ENCODE measurements around the gene ENAM. TPM values are rescaled to one million over a fixed set of nuclear protein-coding genes. Genes with fewer than 3 reads are reported as not detected.

ENAM gene
- total and polyA plus RNA-seq, 2 donors (not counting 3 experiments of a cell fraction or from before 2014, with no cell fraction given), result 0.07 TPM; not detected in 1

- FAIRE-seq (no peak), DNase-seq (ENCODE audit: low read depth, low spot score) (no peak)
- H2AFZ ChIP-seq (ENCODE audit: low read depth, low read length), result peak overlapping the region; percentile 37
- peak overlapping the region; percentile 20 to 72 (median 62) for H3K4me3 ChIP-seq (replicated peaks in 1 of 3; ENCODE audit: insufficient read depth in 1 of 3, low read depth in 1 of 3, low read length in 3 of 3)
- H3K9ac ChIP-seq (replicated peaks; ENCODE audit: extremely low read depth, insufficient read depth, low read length), result peak overlapping the region; percentile 76
- intact Hi-C loops (cut with micrococcal nuclease) (loop anchor here (1.0 kb wide), 5 partner anchors 15 to 304 kb away; partner anchors contain the start of genes DCK, GRSF1 and MOB1B), dilution Hi-C loops (cut with MboI; ENCODE audit: extremely low pct_ligation_motif_present, low sequenced_read_pairs) (no loop called here)
- H3K9me3 ChIP-seq (replicated peaks; ENCODE audit: control insufficient read depth, insufficient read depth, low read length), result no peaks in the 10 kb centered on the region
- CTCF ChIA-PET, result interaction anchor here (0.5 to 2.1 kb wide), 5 partner anchors 9 to 87 kb away, joined by 3 to 16 read pairs (median 4); no protein-coding TSS in a partner anchor
- H3K79me2 ChIP-seq (ENCODE audit: control insufficient read depth, insufficient read depth, low read length), result peaks cover 31% of the 10 kb centered on the region
- no peaks in the 10 kb centered on the region for H3K27me3 ChIP-seq (ENCODE audit: control insufficient read depth in 2 of 2, insufficient read depth in 2 of 2, low read length in 2 of 2)
- no peak for TF ChIP-seq EZH2 (IDR thresholded peaks at IDR 0.05; ENCODE audit: borderline replicate concordance, low read depth, low read length, severe bottlenecking)
- TF ChIP-seq MYC (IDR thresholded peaks at IDR 0.05; ENCODE audit: low read depth, low read length), result no peak
- no peak for TF ChIP-seq GATA2 (IDR thresholded peaks at IDR 0.05; ENCODE audit: insufficient read depth, insufficient read length, low read depth, low read length)
- TF ChIP-seq FOS (IDR thresholded peaks at IDR 0.05; ENCODE audit: borderline replicate concordance, insufficient read depth, low read length), result no peak
- H3K9me1 ChIP-seq (replicated peaks; ENCODE audit: control insufficient read depth, extremely low read depth, insufficient read depth, low read length), result no peaks in the 10 kb centered on the region
- peak overlapping the region; percentile 93 for H3K4me2 ChIP-seq (ENCODE audit: insufficient read depth, low read length)
- H4K20me1 ChIP-seq (replicated peaks; ENCODE audit: control insufficient read depth, extremely low read depth, insufficient read depth, low read length), result no peaks in the 10 kb centered on the region
- no peaks in the 10 kb centered on the region for H3K36me3 ChIP-seq (ENCODE audit: control insufficient read depth in 2 of 2, extremely low read depth in 1 of 2, insufficient read depth in 2 of 2, low read length in 2 of 2)
- POLR2A ChIA-PET, result interaction anchor here (2.1 kb wide), 1 partner anchor 16 kb away, joined by 12 read pairs; no protein-coding TSS in a partner anchor
- H3K4me1 ChIP-seq (ENCODE audit: control insufficient read depth, extremely low read depth, insufficient read depth, low read length), result peaks cover 22% of the 10 kb centered on the region
- no TSS peak for BruUV-seq (replicated peaks)
- peak overlapping the region; percentile 36 for H3K27ac ChIP-seq (ENCODE audit: insufficient read depth, low read depth, low read length)
Measured at GRCh38 chr4:70688795-70689231, 60.3 kb downstream of the ENAM start.

GRCh38 chr4:70691661-70692060 is 63.1 kb downstream of the ENAM start:
- H4K20me1 ChIP-seq (replicated peaks; ENCODE audit: control insufficient read depth, extremely low read depth, insufficient read depth, low read length), result no peaks in the 10 kb centered on the region
- TF ChIP-seq POLR2A (IDR thresholded peaks at IDR 0.05; ENCODE audit: low read depth, low read length) (no peak), POLR2AphosphoS5 (IDR thresholded peaks at IDR 0.05; ENCODE audit: insufficient read depth, low read depth, low read length) (no peak), FOS (IDR thresholded peaks at IDR 0.05; ENCODE audit: borderline replicate concordance, insufficient read depth, low read length) (no peak), MYC (IDR thresholded peaks at IDR 0.05; ENCODE audit: low read depth, low read length) (no peak), MAX (IDR thresholded peaks at IDR 0.05; ENCODE audit: insufficient read depth, insufficient read length) (no peak), GATA2 (IDR thresholded peaks at IDR 0.05; ENCODE audit: insufficient read depth, insufficient read length, low read depth, low read length) (no peak), EZH2 (IDR thresholded peaks at IDR 0.05; ENCODE audit: borderline replicate concordance, low read depth, low read length, severe bottlenecking) (no peak), JUN (IDR thresholded peaks at IDR 0.05; ENCODE audit: borderline replicate concordance, insufficient read depth, insufficient read length, low read depth) (no peak), CTCF (IDR thresholded peaks at IDR 0.05; ENCODE audit: extremely low read depth in 1 of 2, insufficient read depth in 1 of 2, low read depth in 1 of 2, low read length in 2 of 2) (no peak)
- no peak overlapping the region for H2AFZ ChIP-seq (ENCODE audit: low read depth, low read length)
- DNase-seq (ENCODE audit: low read depth, low spot score), result no peak
- BruUV-seq (replicated peaks), result no TSS peak
- intact Hi-C loops (cut with micrococcal nuclease), result no loop called here
- CTCF ChIA-PET, result interaction anchor here (1.1 to 1.5 kb wide), 2 partner anchors 12 to 147 kb away, joined by 3 read pairs; no protein-coding TSS in a partner anchor
- no peak overlapping the region for H3K4me2 ChIP-seq (ENCODE audit: insufficient read depth, low read length)
- no peaks in the 10 kb centered on the region for H3K9me1 ChIP-seq (replicated peaks; ENCODE audit: control insufficient read depth, extremely low read depth, insufficient read depth, low read length)
- no peak for FAIRE-seq
- no peaks in the 10 kb centered on the region for H3K27me3 ChIP-seq (ENCODE audit: control insufficient read depth in 2 of 2, insufficient read depth in 2 of 2, low read length in 2 of 2)
- POLR2A ChIA-PET, result no interaction called here
- H3K9ac ChIP-seq (replicated peaks; ENCODE audit: extremely low read depth, insufficient read depth, low read length), result no peak overlapping the region
- no peaks in the 10 kb centered on the region for H3K36me3 ChIP-seq (ENCODE audit: control insufficient read depth in 2 of 2, extremely low read depth in 1 of 2, insufficient read depth in 2 of 2, low read length in 2 of 2)
- no peaks in the 10 kb centered on the region for H3K9me3 ChIP-seq (replicated peaks; ENCODE audit: control insufficient read depth, insufficient read depth, low read length)
- dilution Hi-C loops (cut with MboI; ENCODE audit: extremely low pct_ligation_motif_present, low sequenced_read_pairs), result no loop called here
- peaks cover 22% of the 10 kb centered on the region for H3K4me1 ChIP-seq (ENCODE audit: control insufficient read depth, extremely low read depth, insufficient read depth, low read length)
- H3K27ac ChIP-seq (ENCODE audit: insufficient read depth, low read depth, low read length), result no peak overlapping the region
- H3K4me3 ChIP-seq (replicated peaks in 1 of 3; ENCODE audit: insufficient read depth in 1 of 3, low read depth in 1 of 3, low read length in 3 of 3), result no peak overlapping the region
- peaks cover 31% of the 10 kb centered on the region for H3K79me2 ChIP-seq (ENCODE audit: control insufficient read depth, insufficient read depth, low read length)

Data from endothelial cell of umbilical vein (primary cell).